ENCODE measurements around the gene RPL32. TPM values are rescaled to one million over a fixed set of nuclear protein-coding genes. Genes with fewer than 3 reads are reported as not detected.
A peak's percentile ranks its signal among the peaks of the same experiment; 100 is the strongest.

Gene RPL32
- total RNA-seq, 4 donors from 2014 or later: 1,159 to 2,367 (median 1,696) TPM

DNA sequence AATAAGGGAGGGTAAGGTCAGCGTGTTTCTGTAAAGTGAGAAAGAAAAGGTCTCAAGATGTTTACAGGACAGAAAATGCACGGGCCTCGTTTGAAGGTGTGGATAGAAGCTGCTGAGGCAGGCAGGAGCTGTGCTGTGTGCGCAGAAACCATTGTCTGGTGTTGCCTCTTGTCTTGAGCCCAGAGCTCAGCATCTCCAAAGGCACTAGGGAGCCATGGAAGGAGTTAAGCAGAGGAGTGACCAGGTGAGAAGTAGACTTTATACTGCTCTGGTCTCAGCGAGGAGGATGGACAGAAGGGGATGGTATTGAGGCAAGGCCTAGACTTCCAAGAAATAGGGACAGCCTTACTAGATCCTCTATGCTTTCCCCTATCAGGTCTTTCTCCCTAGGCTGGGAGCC lies 31.9 kb downstream of the RPL32 start:
- no peaks in the 10 kb centered on the region for H3K9me3 ChIP-seq
- WGBS: 96% methylated on average over 5 of the region's 5 CpGs
- no peaks in the 10 kb centered on the region for H3K27me3 ChIP-seq
- H3K27ac ChIP-seq: no peak overlapping the region
- peak overlapping the region; percentile 55 for H3K4me3 ChIP-seq
- H3K4me1 ChIP-seq: peaks cover 10% of the 10 kb centered on the region
- TF ChIP-seq POLR2A (IDR thresholded peaks at IDR 0.05) (no peak), POLR2AphosphoS5 (IDR thresholded peaks at IDR 0.05) (no peak), EP300 (IDR thresholded peaks at IDR 0.05) (no peak)
- TF ChIP-seq, protein P1, sequence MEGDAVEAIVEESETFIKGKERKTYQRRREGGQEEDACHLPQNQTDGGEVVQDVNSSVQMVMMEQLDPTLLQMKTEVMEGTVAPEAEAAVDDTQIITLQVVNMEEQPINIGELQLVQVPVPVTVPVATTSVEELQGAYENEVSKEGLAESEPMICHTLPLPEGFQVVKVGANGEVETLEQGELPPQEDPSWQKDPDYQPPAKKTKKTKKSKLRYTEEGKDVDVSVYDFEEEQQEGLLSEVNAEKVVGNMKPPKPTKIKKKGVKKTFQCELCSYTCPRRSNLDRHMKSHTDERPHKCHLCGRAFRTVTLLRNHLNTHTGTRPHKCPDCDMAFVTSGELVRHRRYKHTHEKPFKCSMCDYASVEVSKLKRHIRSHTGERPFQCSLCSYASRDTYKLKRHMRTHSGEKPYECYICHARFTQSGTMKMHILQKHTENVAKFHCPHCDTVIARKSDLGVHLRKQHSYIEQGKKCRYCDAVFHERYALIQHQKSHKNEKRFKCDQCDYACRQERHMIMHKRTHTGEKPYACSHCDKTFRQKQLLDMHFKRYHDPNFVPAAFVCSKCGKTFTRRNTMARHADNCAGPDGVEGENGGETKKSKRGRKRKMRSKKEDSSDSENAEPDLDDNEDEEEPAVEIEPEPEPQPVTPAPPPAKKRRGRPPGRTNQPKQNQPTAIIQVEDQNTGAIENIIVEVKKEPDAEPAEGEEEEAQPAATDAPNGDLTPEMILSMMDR (IDR thresholded peaks at IDR 0.05): no peak
- no peaks in the 10 kb centered on the region for H3K36me3 ChIP-seq
- DNase-seq (ENCODE audit: low spot score in 2 of 2): no peak

DNA sequence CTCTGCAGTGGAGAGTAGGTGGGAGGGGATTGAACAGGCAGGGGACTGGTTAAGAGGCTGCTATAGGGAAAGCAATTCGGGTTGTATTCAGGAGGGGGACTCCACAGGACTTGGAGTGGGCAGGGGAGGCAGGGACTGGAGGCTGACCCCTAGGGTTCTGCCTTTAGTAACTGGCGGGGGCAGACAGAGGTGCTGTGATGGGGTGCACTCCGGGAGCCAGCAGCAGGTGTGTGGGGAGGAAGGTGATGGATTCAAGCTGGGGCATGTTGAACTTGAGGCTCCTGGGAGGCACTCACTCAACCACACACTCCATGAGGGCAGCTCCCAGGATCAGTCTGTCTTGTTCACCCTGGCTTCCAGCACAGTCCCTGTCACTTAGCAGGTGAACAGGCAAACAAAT lies 32.4 kb downstream of the RPL32 start:
- H3K9me3 ChIP-seq: no peaks in the 10 kb centered on the region
- TF ChIP-seq POLR2AphosphoS5 (IDR thresholded peaks at IDR 0.05) (no peak), EP300 (IDR thresholded peaks at IDR 0.05) (no peak), POLR2A (IDR thresholded peaks at IDR 0.05) (no peak)
- TF ChIP-seq, protein P1 (IDR thresholded peaks at IDR 0.05): no peak
- 93% methylated on average over 3 of the region's 3 CpGs for WGBS
- H3K4me3 ChIP-seq: no peak overlapping the region
- no peaks in the 10 kb centered on the region for H3K36me3 ChIP-seq
- no peak for DNase-seq (ENCODE audit: low spot score in 2 of 2)
- no peak overlapping the region for H3K27ac ChIP-seq
- no peaks in the 10 kb centered on the region for H3K27me3 ChIP-seq
- peaks cover 10% of the 10 kb centered on the region for H3K4me1 ChIP-seq

DNA sequence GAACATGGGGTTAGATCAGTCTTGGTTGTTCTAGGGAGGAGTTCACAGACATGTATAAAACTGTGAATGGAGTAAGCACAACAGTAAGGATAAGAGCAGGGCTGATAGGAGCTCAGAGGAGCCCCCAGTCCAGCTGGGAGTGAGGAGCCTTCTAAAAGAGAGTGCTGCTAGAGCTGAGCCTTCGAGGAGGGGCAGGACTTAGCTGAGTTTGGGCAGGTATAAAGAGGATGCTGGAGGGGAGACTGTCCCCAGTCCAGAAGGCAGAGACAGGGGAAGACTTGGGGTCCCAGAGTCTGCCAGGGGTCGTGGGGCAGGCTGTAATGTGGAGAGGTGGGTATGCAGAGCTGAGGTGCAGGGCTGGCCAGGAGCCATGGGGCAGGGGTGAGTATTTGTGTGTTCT lies 32.8 kb downstream of the RPL32 start:
- Histone ChIP-seq H3K4me3 (no peak overlapping the region), H3K27me3 (no peaks in the 10 kb centered on the region), H3K9me3 (no peaks in the 10 kb centered on the region), H3K27ac (no peak overlapping the region), H3K36me3 (no peaks in the 10 kb centered on the region), H3K4me1 (peaks cover 10% of the 10 kb centered on the region)
- no peak for DNase-seq (ENCODE audit: low spot score in 2 of 2)
- TF ChIP-seq EP300 (IDR thresholded peaks at IDR 0.05): no peak
- no peak for TF ChIP-seq POLR2AphosphoS5 (IDR thresholded peaks at IDR 0.05)
- TF ChIP-seq, protein P1 (IDR thresholded peaks at IDR 0.05): no peak
- TF ChIP-seq POLR2A (IDR thresholded peaks at IDR 0.05): no peak
- 85% methylated on average over 2 of the region's 2 CpGs for WGBS

DNA sequence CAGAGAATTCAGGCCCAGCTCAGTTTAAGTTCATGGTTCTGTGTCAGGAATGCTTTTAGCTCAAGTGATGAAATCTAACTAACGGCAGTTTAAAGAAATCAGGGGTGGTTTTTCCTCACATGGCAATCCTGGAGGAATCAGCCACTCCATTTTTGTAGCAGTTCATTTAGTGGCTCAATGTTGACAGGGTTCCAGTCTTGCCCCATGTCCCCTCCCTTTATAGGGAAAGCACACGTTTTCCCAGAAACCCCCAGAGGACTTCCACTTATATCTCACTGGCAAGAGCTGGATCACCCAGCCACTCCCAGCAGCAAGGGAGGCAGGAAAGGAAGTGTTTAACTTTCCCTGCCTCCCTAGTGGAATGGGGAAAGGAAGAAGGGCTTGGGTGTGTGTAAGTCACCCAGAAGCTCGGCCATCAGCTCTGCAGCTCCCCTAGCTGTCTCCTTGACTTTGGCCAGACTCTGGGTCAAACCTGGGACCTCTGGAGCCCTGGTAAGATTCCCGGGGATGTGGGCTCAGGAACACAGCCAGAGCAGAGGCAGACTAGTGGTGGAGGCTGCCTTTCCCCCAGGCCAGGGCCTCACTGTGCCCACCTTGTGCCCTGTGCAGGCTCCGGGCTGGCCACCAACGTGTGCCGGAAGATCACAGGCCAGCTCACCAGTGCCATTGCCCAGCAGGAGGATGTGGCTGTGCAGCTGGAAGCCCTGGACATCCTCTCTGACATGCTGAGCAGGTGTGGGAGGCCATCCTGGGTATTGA lies 33.6 kb downstream of the RPL32 start:
- DNase-seq (ENCODE audit: low spot score in 2 of 2): no peak
- Histone ChIP-seq H3K4me3 (no peak overlapping the region), H3K4me1 (peaks cover 10% of the 10 kb centered on the region), H3K27me3 (no peaks in the 10 kb centered on the region), H3K27ac (no peak overlapping the region), H3K36me3 (peaks cover 3% of the 10 kb centered on the region), H3K9me3 (no peaks in the 10 kb centered on the region)
- 84% methylated on average over 7 of the region's 7 CpGs for WGBS
- no peak for TF ChIP-seq POLR2A (IDR thresholded peaks at IDR 0.05)
- no peak for TF ChIP-seq EP300 (IDR thresholded peaks at IDR 0.05)
- TF ChIP-seq, protein P1 (IDR thresholded peaks at IDR 0.05): no peak
- TF ChIP-seq POLR2AphosphoS5 (IDR thresholded peaks at IDR 0.05): no peak

DNA sequence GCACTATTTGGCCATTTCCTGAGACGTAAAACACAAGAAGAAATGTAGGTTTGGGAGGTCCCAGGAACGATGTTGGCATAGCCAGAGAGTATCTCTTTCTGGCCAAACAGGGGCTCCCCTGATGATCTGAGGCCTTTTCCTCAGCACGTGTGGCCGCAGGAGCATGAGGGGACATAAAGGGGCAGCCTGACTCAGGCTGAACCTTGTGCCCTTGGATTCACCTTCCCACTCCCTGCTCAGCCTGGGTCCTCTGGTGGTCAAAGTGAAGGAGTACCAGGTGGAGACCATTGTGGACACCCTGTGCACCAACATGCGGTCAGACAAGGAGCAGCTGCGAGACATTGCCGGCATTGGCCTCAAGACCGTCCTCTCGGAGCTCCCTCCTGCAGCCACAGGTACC lies 34.3 kb downstream of the RPL32 start:
- no peak for DNase-seq (ENCODE audit: low spot score in 2 of 2)
- no peak overlapping the region for H3K27ac ChIP-seq
- no peaks in the 10 kb centered on the region for H3K9me3 ChIP-seq
- H3K36me3 ChIP-seq: peaks cover 3% of the 10 kb centered on the region
- peaks cover 10% of the 10 kb centered on the region for H3K4me1 ChIP-seq
- TF ChIP-seq, protein P1 (IDR thresholded peaks at IDR 0.05): no peak
- TF ChIP-seq POLR2A (IDR thresholded peaks at IDR 0.05) (no peak), POLR2AphosphoS5 (IDR thresholded peaks at IDR 0.05) (no peak), EP300 (IDR thresholded peaks at IDR 0.05) (no peak)
- WGBS: 98% methylated on average over 9 of the region's 9 CpGs
- no peaks in the 10 kb centered on the region for H3K27me3 ChIP-seq
- H3K4me3 ChIP-seq: no peak overlapping the region
